Measurements from ENCODE around the gene CCDC97. TPM values are rescaled to one million over a fixed set of nuclear protein-coding genes. Genes with fewer than 3 reads are reported as not detected.

CCDC97 gene
- total RNA-seq, result 7.9 and 12.9 TPM in 2 replicates

DNA sequence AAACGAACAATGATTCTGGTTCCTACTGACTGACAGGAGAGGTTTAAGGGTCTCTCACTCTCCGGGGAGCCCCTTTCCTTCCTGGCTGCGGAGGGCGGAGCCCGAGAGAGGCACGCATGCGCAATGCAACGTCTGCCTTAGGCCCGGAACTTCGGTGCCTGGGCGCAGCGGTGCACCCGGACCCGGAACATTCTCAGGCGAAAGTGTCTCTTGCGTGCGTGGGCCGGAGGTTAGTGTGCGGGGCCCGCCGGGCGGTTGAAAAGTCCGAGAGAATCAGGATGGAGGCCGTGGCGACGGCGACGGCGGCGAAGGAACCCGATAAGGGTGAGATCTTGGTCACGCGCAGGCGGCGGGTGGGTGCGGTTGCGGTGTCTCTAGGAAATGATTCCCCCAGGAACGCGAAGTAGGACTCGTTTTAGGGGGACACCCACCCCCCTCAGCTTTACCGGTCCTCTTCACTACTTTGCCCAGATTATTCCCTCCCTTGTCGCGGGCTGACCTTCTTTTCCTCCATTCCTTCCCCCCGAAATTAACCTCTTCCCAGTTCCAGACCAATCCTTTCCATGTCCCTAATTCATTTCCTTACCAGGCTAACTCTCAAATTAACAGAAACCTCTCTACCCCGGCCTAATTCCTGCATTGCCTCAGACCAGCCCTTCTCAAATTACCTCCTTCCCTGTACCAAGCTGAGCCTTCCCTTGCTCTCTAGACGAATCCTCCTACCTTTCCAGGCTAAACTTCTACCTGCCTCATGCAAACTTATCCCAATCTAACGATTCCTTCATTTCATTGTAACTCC is at the start of gene CCDC97:
TSS of gene CCDC97 (plus strand) at position 140 of the 799 bp plus-strand sequence. CDS start at position 279, 139 bp downstream.
- Histone ChIP-seq H3K4me3 (ENCODE audit: low read depth, low read length) (peak within 1 kb of the TSS; percentile 58), H3K36me3 (ENCODE audit: control insufficient read depth, insufficient read depth, low read length) (peaks cover 15% of the 10 kb centered on the region), H3K27me3 (ENCODE audit: control insufficient read depth, insufficient read depth, low read length) (no peaks in the 10 kb centered on the region)
- peak; percentile 66 for DNase-seq (ENCODE audit: low read depth)
- TF ChIP-seq, protein P1, sequence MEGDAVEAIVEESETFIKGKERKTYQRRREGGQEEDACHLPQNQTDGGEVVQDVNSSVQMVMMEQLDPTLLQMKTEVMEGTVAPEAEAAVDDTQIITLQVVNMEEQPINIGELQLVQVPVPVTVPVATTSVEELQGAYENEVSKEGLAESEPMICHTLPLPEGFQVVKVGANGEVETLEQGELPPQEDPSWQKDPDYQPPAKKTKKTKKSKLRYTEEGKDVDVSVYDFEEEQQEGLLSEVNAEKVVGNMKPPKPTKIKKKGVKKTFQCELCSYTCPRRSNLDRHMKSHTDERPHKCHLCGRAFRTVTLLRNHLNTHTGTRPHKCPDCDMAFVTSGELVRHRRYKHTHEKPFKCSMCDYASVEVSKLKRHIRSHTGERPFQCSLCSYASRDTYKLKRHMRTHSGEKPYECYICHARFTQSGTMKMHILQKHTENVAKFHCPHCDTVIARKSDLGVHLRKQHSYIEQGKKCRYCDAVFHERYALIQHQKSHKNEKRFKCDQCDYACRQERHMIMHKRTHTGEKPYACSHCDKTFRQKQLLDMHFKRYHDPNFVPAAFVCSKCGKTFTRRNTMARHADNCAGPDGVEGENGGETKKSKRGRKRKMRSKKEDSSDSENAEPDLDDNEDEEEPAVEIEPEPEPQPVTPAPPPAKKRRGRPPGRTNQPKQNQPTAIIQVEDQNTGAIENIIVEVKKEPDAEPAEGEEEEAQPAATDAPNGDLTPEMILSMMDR (IDR thresholded peaks at IDR 0.05; ENCODE audit: insufficient read depth, low read length, severe bottlenecking), result no peak
- no peak for FAIRE-seq

GRCh38 chr19:41261474-41262190 is 48.3 kb upstream of the CCDC97 start:
- Histone ChIP-seq H3K27me3 (ENCODE audit: control insufficient read depth, insufficient read depth, low read length) (no peaks in the 10 kb centered on the region), H3K4me3 (ENCODE audit: low read depth, low read length) (peak overlapping the region; percentile 49), H3K36me3 (ENCODE audit: control insufficient read depth, insufficient read depth, low read length) (peaks cover 10% of the 10 kb centered on the region)
- no peak for DNase-seq (ENCODE audit: low read depth)
- TF ChIP-seq, protein P1 (IDR thresholded peaks at IDR 0.05; ENCODE audit: insufficient read depth, low read length, severe bottlenecking), result no peak
- FAIRE-seq, result no peak

GRCh38 chr19:41263042-41263849 is 46.7 kb upstream of the CCDC97 start:
- peak; percentile 84 for FAIRE-seq
- DNase-seq (ENCODE audit: low read depth), result peak; percentile 77

GRCh38 chr19:41263850-41264580 is 46.0 kb upstream of the CCDC97 start, which contains the start of gene HNRNPUL1:
TSS of gene HNRNPUL1 (plus strand) at chr19:41264372. CDS start at chr19:41264504, 132 bp downstream.
- TF ChIP-seq, protein P1 (IDR thresholded peaks at IDR 0.05; ENCODE audit: insufficient read depth, low read length, severe bottlenecking), result peak; percentile 57
- peak within 1 kb of the TSS; percentile 89 for H3K4me3 ChIP-seq (ENCODE audit: low read depth, low read length)
- no peaks in the 10 kb centered on the region for H3K27me3 ChIP-seq (ENCODE audit: control insufficient read depth, insufficient read depth, low read length)
- H3K36me3 ChIP-seq (ENCODE audit: control insufficient read depth, insufficient read depth, low read length), result peaks cover 10% of the 10 kb centered on the region
- FAIRE-seq (no peak), DNase-seq (ENCODE audit: low read depth) (peak; percentile 100)

More at GRCh38 chr19:41263042-41263849, 46.7 kb upstream of the CCDC97 start:
- Histone ChIP-seq H3K27me3 (ENCODE audit: control insufficient read depth, insufficient read depth, low read length) (no peaks in the 10 kb centered on the region), H3K36me3 (ENCODE audit: control insufficient read depth, insufficient read depth, low read length) (peaks cover 9% of the 10 kb centered on the region), H3K4me3 (ENCODE audit: low read depth, low read length) (peak overlapping the region; percentile 49)
- TF ChIP-seq, protein P1 (IDR thresholded peaks at IDR 0.05; ENCODE audit: insufficient read depth, low read length, severe bottlenecking), result no peak

Data from bronchial epithelial cell (primary cell).